IPS-18a (cell line): Measurements from ENCODE around the gene ZNF319.

Source experiments
- H3K27ac ChIP-seq: one replicate; pipeline ENCODE4 v1.5.1; 2013; ENCODE audit warnings: low read length
- H3K27me3 ChIP-seq: one replicate; pipeline ENCODE4 v1.6.1; 2013; ENCODE audit warnings: mild to moderate bottlenecking, low read length; ENCODE audit not compliant: control insufficient read depth, insufficient read depth
- H3K36me3 ChIP-seq: one replicate; pipeline ENCODE4 v1.6.1; 2013; ENCODE audit warnings: low read depth, low read length; ENCODE audit not compliant: control insufficient read depth
- H3K4me1 ChIP-seq: one replicate; pipeline ENCODE4 v1.6.1; 2013; ENCODE audit warnings: low read depth, low read length; ENCODE audit not compliant: control insufficient read depth
- H3K4me3 ChIP-seq: one replicate; pipeline ENCODE4 v1.5.1; 2013; ENCODE audit warnings: low read length
- H3K9ac ChIP-seq: one replicate; pipeline ENCODE4 v1.6.1; 2013; ENCODE audit warnings: mild to moderate bottlenecking, low read length, moderate library complexity
- H3K9me3 ChIP-seq: one replicate; pipeline ENCODE4 v1.6.1; 2013; ENCODE audit warnings: low read depth, low read length; ENCODE audit not compliant: control insufficient read depth

ZNF319 gene

DNA sequence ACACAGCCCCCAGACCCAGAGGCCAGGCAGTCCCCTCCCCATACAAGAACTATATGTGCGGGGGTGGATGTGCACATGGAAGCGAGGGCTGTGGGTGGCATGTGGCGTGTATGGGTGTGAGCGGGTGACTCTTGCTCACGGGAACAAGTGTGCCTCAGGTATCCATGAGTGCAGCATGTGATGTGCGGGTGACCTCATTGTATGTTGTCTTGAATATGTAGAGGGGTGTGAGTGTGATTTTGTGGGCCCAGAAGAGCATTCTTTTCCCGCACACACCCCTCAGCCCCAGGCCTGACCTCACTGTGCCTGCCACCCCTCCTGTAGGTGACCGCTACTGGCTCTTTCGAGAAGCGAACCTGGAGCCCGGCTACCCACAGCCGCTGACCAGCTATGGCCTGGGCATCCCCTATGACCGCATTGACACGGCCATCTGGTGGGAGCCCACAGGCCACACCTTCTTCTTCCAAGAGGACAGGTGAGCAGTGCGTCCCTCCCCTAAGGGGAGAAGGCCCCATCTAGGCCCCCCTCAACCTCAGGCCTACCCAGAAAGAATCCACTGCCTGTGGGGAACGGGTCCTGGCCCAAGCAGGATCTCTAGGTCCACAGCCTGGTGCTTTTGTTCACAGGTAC, 42.5 kb upstream of the ZNF319 start:
- Histone ChIP-seq H3K36me3 (peaks cover 20% of the 10 kb centered on the region), H3K4me1 (peaks cover 5% of the 10 kb centered on the region), H3K27me3 (no peaks in the 10 kb centered on the region), H3K4me3 (no peak overlapping the region), H3K9ac (no peak overlapping the region), H3K27ac (no peak overlapping the region), H3K9me3 (no peaks in the 10 kb centered on the region)

- Histone ChIP-seq H3K4me3 (no peak overlapping the region), H3K27ac (no peak overlapping the region), H3K27me3 (no peaks in the 10 kb centered on the region), H3K4me1 (peaks cover 3% of the 10 kb centered on the region), H3K36me3 (peaks cover 20% of the 10 kb centered on the region), H3K9me3 (no peaks in the 10 kb centered on the region), H3K9ac (no peak overlapping the region)
These were observed 41.8 kb upstream of the ZNF319 start for GRCh38 chr16:58042001-58042885.

- Histone ChIP-seq H3K4me1 (no peaks in the 10 kb centered on the region), H3K9ac (no peak overlapping the region), H3K27ac (no peak overlapping the region), H3K36me3 (peaks cover 20% of the 10 kb centered on the region), H3K4me3 (no peak overlapping the region), H3K9me3 (no peaks in the 10 kb centered on the region), H3K27me3 (no peaks in the 10 kb centered on the region)
These were observed 41.1 kb upstream of the ZNF319 start for GRCh38 chr16:58041628-58041955.

GRCh38 chr16:58040945-58041627, 40.6 kb upstream of the ZNF319 start:
- no peak overlapping the region for H3K9ac ChIP-seq
- no peaks in the 10 kb centered on the region for H3K27me3 ChIP-seq
- H3K4me3 ChIP-seq, result no peak overlapping the region
- no peak overlapping the region for H3K27ac ChIP-seq
- H3K4me1 ChIP-seq, result no peaks in the 10 kb centered on the region
- H3K36me3 ChIP-seq, result peaks cover 20% of the 10 kb centered on the region
- H3K9me3 ChIP-seq, result no peaks in the 10 kb centered on the region

DNA sequence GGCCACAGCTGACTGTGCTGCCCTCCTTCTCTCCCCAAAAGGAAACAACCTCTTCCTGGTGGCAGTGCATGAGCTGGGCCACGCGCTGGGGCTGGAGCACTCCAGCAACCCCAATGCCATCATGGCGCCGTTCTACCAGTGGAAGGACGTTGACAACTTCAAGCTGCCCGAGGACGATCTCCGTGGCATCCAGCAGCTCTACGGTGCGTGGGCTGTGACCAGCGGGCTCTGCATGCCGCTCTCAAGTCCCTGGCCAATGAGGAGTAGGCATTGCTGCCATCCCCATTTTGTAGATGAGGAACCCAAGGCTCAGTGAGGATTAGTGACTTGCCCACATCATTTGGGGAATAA, 40.0 kb upstream of the ZNF319 start:
- Histone ChIP-seq H3K9me3 (no peaks in the 10 kb centered on the region), H3K9ac (no peak overlapping the region), H3K4me3 (no peak overlapping the region), H3K4me1 (no peaks in the 10 kb centered on the region), H3K27ac (no peak overlapping the region), H3K36me3 (peaks cover 20% of the 10 kb centered on the region), H3K27me3 (no peaks in the 10 kb centered on the region)

DNA sequence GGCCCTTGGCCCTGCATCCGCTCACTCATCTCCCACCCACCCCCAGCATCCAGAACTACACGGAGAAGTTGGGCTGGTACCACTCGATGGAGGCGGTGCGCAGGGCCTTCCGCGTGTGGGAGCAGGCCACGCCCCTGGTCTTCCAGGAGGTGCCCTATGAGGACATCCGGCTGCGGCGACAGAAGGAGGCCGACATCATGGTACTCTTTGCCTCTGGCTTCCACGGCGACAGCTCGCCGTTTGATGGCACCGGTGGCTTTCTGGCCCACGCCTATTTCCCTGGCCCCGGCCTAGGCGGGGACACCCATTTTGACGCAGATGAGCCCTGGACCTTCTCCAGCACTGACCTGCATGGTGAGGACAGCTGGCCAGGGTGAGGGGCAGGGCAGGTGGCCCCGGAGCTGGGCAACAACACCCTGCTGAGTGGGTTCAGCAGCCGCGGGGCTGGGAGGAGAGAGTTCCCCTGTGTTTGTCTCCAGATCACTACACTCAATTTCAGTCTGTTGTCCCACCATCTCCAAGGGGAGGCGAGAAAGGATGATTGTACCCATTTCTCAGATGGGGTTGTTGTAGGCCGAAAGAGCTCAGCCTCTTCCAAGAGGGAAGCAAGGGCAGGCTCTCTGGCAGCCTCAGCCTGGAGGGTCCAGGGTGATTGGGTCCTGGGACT, 39.5 kb upstream of the ZNF319 start:
- H3K9ac ChIP-seq, result no peak overlapping the region
- peaks cover 20% of the 10 kb centered on the region for H3K36me3 ChIP-seq

GRCh38 chr16:58038219-58038641, 37.8 kb upstream of the ZNF319 start:
- Histone ChIP-seq H3K27ac (no peak overlapping the region), H3K27me3 (no peaks in the 10 kb centered on the region), H3K4me1 (no peaks in the 10 kb centered on the region), H3K4me3 (no peak overlapping the region), H3K9ac (no peak overlapping the region), H3K9me3 (no peaks in the 10 kb centered on the region), H3K36me3 (peaks cover 13% of the 10 kb centered on the region)

More for the DNA sequence above, 39.5 kb upstream of the ZNF319 start:
- Histone ChIP-seq H3K4me3 (no peak overlapping the region), H3K27ac (no peak overlapping the region), H3K9me3 (no peaks in the 10 kb centered on the region), H3K27me3 (no peaks in the 10 kb centered on the region), H3K4me1 (no peaks in the 10 kb centered on the region)

- H3K4me1 ChIP-seq, result no peaks in the 10 kb centered on the region
- H3K36me3 ChIP-seq, result peaks cover 7% of the 10 kb centered on the region
These were observed 37.0 kb upstream of the ZNF319 start for GRCh38 chr16:58037365-58038057.

GRCh38 chr16:58036943-58037342, 36.5 kb upstream of the ZNF319 start:
- H3K27ac ChIP-seq, result no peak overlapping the region
- H3K27me3 ChIP-seq, result no peaks in the 10 kb centered on the region
- H3K9ac ChIP-seq, result no peak overlapping the region
- H3K4me3 ChIP-seq, result no peak overlapping the region
- no peaks in the 10 kb centered on the region for H3K4me1 ChIP-seq
- H3K36me3 ChIP-seq, result peaks cover 4% of the 10 kb centered on the region
- no peaks in the 10 kb centered on the region for H3K9me3 ChIP-seq

More at GRCh38 chr16:58037365-58038057, 37.0 kb upstream of the ZNF319 start:
- Histone ChIP-seq H3K27ac (no peak overlapping the region), H3K4me3 (no peak overlapping the region), H3K9ac (no peak overlapping the region), H3K27me3 (no peaks in the 10 kb centered on the region), H3K9me3 (no peaks in the 10 kb centered on the region)

DNA sequence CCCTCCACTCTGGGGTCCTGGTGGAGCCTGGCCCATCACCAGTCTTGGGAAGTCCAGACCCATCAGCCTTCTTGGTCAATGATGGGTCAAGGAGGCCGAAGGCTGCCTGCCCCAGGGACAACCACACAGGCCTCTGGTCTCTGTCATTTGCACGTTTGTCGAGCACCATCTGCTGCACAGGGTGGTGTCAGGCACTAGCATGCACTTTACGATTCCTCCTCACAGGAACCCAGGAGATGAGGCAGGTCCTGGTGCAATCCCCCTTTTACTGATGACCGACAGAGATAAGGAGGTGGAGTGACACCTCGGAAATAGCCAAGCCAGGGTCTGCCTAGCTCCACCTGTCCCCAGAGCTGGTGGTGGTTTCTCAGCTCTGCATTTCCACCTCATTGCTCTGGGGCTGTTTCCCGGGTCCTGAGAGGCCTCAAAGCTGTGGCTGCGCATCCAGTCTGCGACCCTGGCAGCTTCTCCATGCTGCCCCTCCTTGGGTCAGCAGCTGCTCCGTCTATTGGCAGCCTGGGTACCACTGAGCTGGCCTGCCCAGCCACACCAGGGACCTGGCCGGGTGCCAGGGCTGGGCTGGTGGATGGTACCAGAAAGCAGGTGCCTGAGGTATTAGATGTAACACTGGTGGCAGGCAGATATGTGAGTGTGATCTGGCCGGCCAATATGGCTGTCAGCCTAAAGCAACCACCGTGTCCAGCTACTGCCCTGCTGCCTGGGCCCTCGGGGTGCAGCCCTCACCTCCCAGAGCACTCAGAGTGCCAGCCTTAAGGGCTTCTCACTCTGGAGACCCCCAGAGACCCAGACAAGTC, 35.1 kb upstream of the ZNF319 start:
- H3K27ac ChIP-seq, result no peak overlapping the region
- no peak overlapping the region for H3K4me3 ChIP-seq
- H3K9ac ChIP-seq, result no peak overlapping the region

More for the DNA sequence above, 35.1 kb upstream of the ZNF319 start:
- H3K27me3 ChIP-seq, result no peaks in the 10 kb centered on the region
- no peaks in the 10 kb centered on the region for H3K4me1 ChIP-seq
- H3K36me3 ChIP-seq, result peaks cover 4% of the 10 kb centered on the region
- no peaks in the 10 kb centered on the region for H3K9me3 ChIP-seq
